Measurements from ENCODE around the gene CA14.

GRCh38 chr1:150269451-150269850, 11.9 kb downstream of the CA14 start:
- TF ChIP-seq JUND (IDR thresholded peaks at IDR 0.05) (no peak), MEF2A (IDR thresholded peaks at IDR 0.05; ENCODE audit: borderline replicate concordance, low read depth) (no peak), CTCF (IDR thresholded peaks at IDR 0.05) (no peak)
- TF ChIP-seq, protein P1, sequence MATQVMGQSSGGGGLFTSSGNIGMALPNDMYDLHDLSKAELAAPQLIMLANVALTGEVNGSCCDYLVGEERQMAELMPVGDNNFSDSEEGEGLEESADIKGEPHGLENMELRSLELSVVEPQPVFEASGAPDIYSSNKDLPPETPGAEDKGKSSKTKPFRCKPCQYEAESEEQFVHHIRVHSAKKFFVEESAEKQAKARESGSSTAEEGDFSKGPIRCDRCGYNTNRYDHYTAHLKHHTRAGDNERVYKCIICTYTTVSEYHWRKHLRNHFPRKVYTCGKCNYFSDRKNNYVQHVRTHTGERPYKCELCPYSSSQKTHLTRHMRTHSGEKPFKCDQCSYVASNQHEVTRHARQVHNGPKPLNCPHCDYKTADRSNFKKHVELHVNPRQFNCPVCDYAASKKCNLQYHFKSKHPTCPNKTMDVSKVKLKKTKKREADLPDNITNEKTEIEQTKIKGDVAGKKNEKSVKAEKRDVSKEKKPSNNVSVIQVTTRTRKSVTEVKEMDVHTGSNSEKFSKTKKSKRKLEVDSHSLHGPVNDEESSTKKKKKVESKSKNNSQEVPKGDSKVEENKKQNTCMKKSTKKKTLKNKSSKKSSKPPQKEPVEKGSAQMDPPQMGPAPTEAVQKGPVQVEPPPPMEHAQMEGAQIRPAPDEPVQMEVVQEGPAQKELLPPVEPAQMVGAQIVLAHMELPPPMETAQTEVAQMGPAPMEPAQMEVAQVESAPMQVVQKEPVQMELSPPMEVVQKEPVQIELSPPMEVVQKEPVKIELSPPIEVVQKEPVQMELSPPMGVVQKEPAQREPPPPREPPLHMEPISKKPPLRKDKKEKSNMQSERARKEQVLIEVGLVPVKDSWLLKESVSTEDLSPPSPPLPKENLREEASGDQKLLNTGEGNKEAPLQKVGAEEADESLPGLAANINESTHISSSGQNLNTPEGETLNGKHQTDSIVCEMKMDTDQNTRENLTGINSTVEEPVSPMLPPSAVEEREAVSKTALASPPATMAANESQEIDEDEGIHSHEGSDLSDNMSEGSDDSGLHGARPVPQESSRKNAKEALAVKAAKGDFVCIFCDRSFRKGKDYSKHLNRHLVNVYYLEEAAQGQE (IDR thresholded peaks at IDR 0.05; ENCODE audit: low read depth, low read length) = no peak
